Adrenal gland (tissue), 12 donors: ENCODE results near the gene ARAP1. TPM values are rescaled to one million over a fixed set of nuclear protein-coding genes. Genes with fewer than 3 reads are reported as not detected.

Source experiments
- DNase-seq, 7 donors: peaks; one replicate each; pipeline ENCODE4 v3.0.0-alpha.2; 2019 to 2020
- H3K27ac ChIP-seq, 5 donors: fragments of 200-600 bp; sonication (generic) in 4 of 5; 1 replicate in 3 of 5; 2 replicates in 2 of 5; pipeline versions ENCODE4 v1.5.1 to v1.8.0; 2016 to 2020; ENCODE audit warnings: mild to moderate bottlenecking in 1 of 5
- H3K27me3 ChIP-seq: fragments of 200-600 bp; 2 replicates; pipeline ENCODE4 v1.8.0; 2021
- H3K36me3 ChIP-seq, 2 donors: fragments of 200-600 bp; replicated peaks in 1 of 2; 1 replicate in 1 of 2; 2 replicates in 1 of 2; pipeline versions ENCODE4 v1.5.1 to v1.8.0; 2018 to 2022
- H3K4me1 ChIP-seq, 2 donors: fragments of 200-600 bp; replicated peaks in 1 of 2; 1 replicate in 1 of 2; 2 replicates in 1 of 2; pipeline versions ENCODE4 v1.5.1 to v1.8.0; 2018 to 2021
- H3K4me3 ChIP-seq, 4 donors: fragments of 200-600 bp; sonication (generic) in 3 of 4; one replicate each; pipeline ENCODE4 v1.5.1; 2016 to 2018
- H3K9me3 ChIP-seq, 3 donors: fragments of 200-600 bp; sonication (generic) in 1 of 3; replicated peaks in 1 of 3; 1 replicate in 2 of 3; 2 replicates in 1 of 3; pipeline versions ENCODE4 v1.5.1 to v1.8.0; 2016 to 2021
- CTCF ChIP-seq, 6 experiments: fragments of 450-650 bp in 4 of 6; fragments of 200-600 bp in 2 of 6; sonication (generic) in 1 of 6; IDR thresholded peaks; 1 replicate in 5 of 6; 2 replicates in 1 of 6; pipeline versions ENCODE4 v1.5.1 to v1.8.0; 2016 to 2021; ENCODE audit warnings: antibody characterized with exemption in 6 of 6, mild to moderate bottlenecking in 2 of 6, moderate library complexity in 1 of 6
- POLR2A ChIP-seq, 2 donors: fragments of 450-650 bp; IDR thresholded peaks; one replicate each; pipeline ENCODE4 v1.6.1; 2017; ENCODE audit warnings: antibody characterized with exemption in 2 of 2, mild to moderate bottlenecking in 2 of 2, moderate library complexity in 1 of 2
- whole genome bisulfite sequencing, 4 donors: extraction: QIAGEN DNeasy Blood & Tissue Kit in 2 of 4; methylation state at CpG; one replicate each; pipeline versions ENCODE4 v1.1.5 to v1.1.7; 2013 to 2017; 5-methylcytosine and 5-hydroxymethylcytosine counted together
- intact Hi-C, 2 donors: fragments of 100-400 bp; cut with DNase I; formaldehyde crosslinking; loops; one replicate each; pipeline versions ENCODE4 v1.14.1 to v1.15.0; 2022 to 2023
- polyA plus RNA-seq, 3 donors: library from polyadenylated mRNA; stranded (reverse); fragments of 200-250 nt in 2 of 3; fragments of 350-450 nt in 1 of 3; fragmentation: Illumina TruSeq in 1 of 3; extraction: RNeasy Lipid Tissue Mini Kit (QIAGEN cat#74804) in 1 of 3; gene quantifications; one replicate each; pipeline ENCODE4 v1.2.3, GENCODE V29; 2013 to 2014
- total RNA-seq, 9 donors: library from RNA; depleted of rRNA in 4 of 9; stranded (reverse); fragments of >200 nt in 4 of 9; fragments of 120-200 nt in 1 of 9; fragmentation: NEBNext Ultra II Directional in 1 of 9; extraction: Animal tissue kit (Norgen Biotek cat#: 25700) in 1 of 9; gene quantifications; one replicate each; pipeline versions ENCODE4 v1.1.0 to v1.2.4, GENCODE V29; 2013 to 2023
- donor health status: healthy with polysubstance abuse.
- donor health status: Bipolar disorder and iron deficiency.
- donor health status: DM: yes; HTN: yes; CAD: no.
- donor health status: DM: no; HTN: no; CAD: no.
- donor health status: DM: no; HTN: no; CAD: no.
- donor health status: DM: yes; HTN: yes; CAD: no.

The ARAP1 gene
- total and polyA plus RNA-seq, 12 donors: 30.0 to 217 (median 149) TPM

GRCh38 chr11:72649215-72649976 is 102.8 kb downstream of the ARAP1 start:
- intact Hi-C loops: loop anchor here (5.0 to 10.0 kb wide), 2 partner anchors 62 to 165 kb away; no protein-coding TSS in a partner anchor

GRCh38 chr11:72648384-72649136 is 103.6 kb downstream of the ARAP1 start:
- H3K27me3 ChIP-seq: no peaks in the 10 kb centered on the region
- H3K4me3 ChIP-seq: no peak overlapping the region
- H3K9me3 ChIP-seq: no peaks in the 10 kb centered on the region
- intact Hi-C loops: loop anchor here (5.0 to 10.0 kb wide), 2 partner anchors 61 to 164 kb away; no protein-coding TSS in a partner anchor
- H3K36me3 ChIP-seq: no peaks in the 10 kb centered on the region
- WGBS, 4 donors: 89 to 94% (median 91%) methylated on average over 6 to 7 of the region's 7 CpGs
- no peak for DNase-seq
- no peak overlapping the region for H3K27ac ChIP-seq
- H3K4me1 ChIP-seq: no peaks in the 10 kb centered on the region
- TF ChIP-seq CTCF (IDR thresholded peaks at IDR 0.05) (no peak), POLR2A (IDR thresholded peaks at IDR 0.05) (no peak)

More at GRCh38 chr11:72649215-72649976, 102.8 kb downstream of the ARAP1 start:
- WGBS, 4 donors: 78 to 94% (median 83%) methylated on average over 3 to 5 of the region's 5 CpGs
- H3K36me3 ChIP-seq: no peaks in the 10 kb centered on the region
- no peak overlapping the region for H3K4me3 ChIP-seq
- H3K27me3 ChIP-seq: no peaks in the 10 kb centered on the region
- no peak overlapping the region for H3K27ac ChIP-seq
- TF ChIP-seq POLR2A (IDR thresholded peaks at IDR 0.05) (no peak), CTCF (IDR thresholded peaks at IDR 0.05) (no peak)
- no peaks in the 10 kb centered on the region for H3K4me1 ChIP-seq
- no peaks in the 10 kb centered on the region for H3K9me3 ChIP-seq
- no peak for DNase-seq

- H3K36me3 ChIP-seq: no peaks in the 10 kb centered on the region
- 79 to 94% (median 88%) methylated on average over 4 of the region's 4 CpGs for WGBS, 4 donors
- H3K4me1 ChIP-seq: peaks cover 3 to 4% of the 10 kb centered on the region in 2 donors
- DNase-seq: no peak
- TF ChIP-seq CTCF (IDR thresholded peaks at IDR 0.05) (no peak), POLR2A (IDR thresholded peaks at IDR 0.05) (no peak)
- H3K27me3 ChIP-seq: no peaks in the 10 kb centered on the region
- intact Hi-C loops: loop anchor here (5.0 to 10.0 kb wide), 2 partner anchors 61 to 163 kb away; no protein-coding TSS in a partner anchor
- H3K4me3 ChIP-seq: no peak overlapping the region
- no peaks in the 10 kb centered on the region for H3K9me3 ChIP-seq
- no peak overlapping the region for H3K27ac ChIP-seq
Measured at GRCh38 chr11:72647882-72648281, 104.3 kb downstream of the ARAP1 start.

GRCh38 chr11:72646472-72646871 is 105.7 kb downstream of the ARAP1 start:
- no peaks in the 10 kb centered on the region for H3K36me3 ChIP-seq
- no peaks in the 10 kb centered on the region for H3K9me3 ChIP-seq
- peaks cover 13 to 14% of the 10 kb centered on the region in 2 donors for H3K4me1 ChIP-seq
- no peak for TF ChIP-seq CTCF (IDR thresholded peaks at IDR 0.05)
- no peak for TF ChIP-seq POLR2A (IDR thresholded peaks at IDR 0.05)
- WGBS, 4 donors: 74 to 91% (median 90%) methylated on average over 2 of the region's 2 CpGs
- no peak overlapping the region for H3K27ac ChIP-seq
- DNase-seq: no peak
- H3K4me3 ChIP-seq: no peak overlapping the region
- no peaks in the 10 kb centered on the region for H3K27me3 ChIP-seq
- intact Hi-C loops: loop anchor here (5.0 to 10.0 kb wide), 2 partner anchors 59 to 162 kb away; no protein-coding TSS in a partner anchor
